Loucy (cell line): ENCODE results near the gene SFRP5.

Experiments used
- CTCF ChIP-seq: fragments of 200-600 bp; sonication (generic); conservative IDR thresholded peaks from 2 replicates; pipeline ENCODE4 v1.5.1; 2014; ENCODE audit warnings: mild to moderate bottlenecking, antibody characterized with exemption, low read length
- EZH2phosphoT487 ChIP-seq: fragments of 200-600 bp; IDR thresholded peaks from 2 replicates; pipeline ENCODE4 v1.6.1; 2018; ENCODE audit warnings: antibody characterized with exemption, mild to moderate bottlenecking, moderate library complexity, borderline replicate concordance

- TF ChIP-seq CTCF (no peak), EZH2phosphoT487 (no peak)
Measured at GRCh38 chr10:97748116-97748515, 23.7 kb downstream of the SFRP5 start.
